Activated CD8-positive, alpha-beta memory T cell treated with anti-CD3 and anti-CD28 coated beads, Interleukin-2, amount 50 U/mL, for 24 hours (primary cell): ENCODE results near the gene SCAMP2.

Experiments used
- DNase-seq: peaks from one replicate; pipeline ENCODE4 v3.0.0-alpha.2; 2020; ENCODE audit errors: extremely low read depth

SCAMP2 gene

DNA sequence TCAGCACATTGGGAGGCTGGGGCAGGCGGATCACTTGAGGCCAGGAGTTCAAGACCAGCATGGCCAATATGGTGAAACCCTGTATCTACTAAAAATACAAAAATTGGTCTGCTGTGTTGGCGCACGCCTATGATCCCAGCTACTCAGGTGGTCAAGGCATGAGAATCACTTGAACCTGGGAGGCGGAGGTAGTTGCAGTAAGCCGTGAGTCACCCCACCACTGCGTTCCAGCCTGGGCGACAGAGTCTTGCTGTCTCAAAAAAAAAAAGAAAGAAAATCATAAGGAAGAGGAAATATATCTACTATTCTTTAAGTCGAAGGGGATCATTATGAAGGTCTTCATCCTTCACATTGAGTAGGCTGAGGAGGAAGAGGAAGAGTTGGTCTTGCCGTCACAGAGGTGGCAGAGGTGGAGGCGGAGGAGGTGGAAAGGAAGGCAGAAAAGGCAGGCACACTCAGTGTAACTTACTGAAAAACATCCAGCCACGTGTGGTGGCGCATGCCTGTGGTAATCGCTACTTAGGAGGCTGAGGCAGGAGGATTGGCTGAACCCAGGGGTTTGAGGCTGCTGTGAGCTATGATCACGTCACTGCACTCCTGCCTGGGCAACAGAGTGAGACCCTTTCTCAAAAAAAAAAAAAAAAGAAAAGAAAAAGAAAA, 77.1 kb downstream of the SCAMP2 start:
- DNase-seq, result no peak

DNA sequence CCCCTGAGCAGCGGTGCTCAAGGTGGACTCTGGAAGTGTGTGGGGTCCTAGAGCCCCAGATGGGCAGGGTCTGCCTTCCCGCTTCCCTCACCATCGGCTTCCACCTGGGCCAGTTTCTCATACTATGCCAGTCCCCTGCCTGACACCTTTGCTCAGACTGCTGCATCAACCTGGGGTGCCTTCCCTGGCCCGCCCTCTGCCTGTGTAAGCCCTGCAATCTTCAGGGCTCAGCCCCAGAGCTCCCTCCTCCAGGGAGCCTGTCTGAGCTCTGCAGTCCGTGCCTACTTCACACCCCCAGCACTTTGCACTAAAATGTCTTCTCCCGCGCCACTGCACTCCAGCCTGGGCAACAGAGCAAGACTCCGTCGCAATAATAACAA, 78.2 kb downstream of the SCAMP2 start:
- DNase-seq, result no peak

DNA sequence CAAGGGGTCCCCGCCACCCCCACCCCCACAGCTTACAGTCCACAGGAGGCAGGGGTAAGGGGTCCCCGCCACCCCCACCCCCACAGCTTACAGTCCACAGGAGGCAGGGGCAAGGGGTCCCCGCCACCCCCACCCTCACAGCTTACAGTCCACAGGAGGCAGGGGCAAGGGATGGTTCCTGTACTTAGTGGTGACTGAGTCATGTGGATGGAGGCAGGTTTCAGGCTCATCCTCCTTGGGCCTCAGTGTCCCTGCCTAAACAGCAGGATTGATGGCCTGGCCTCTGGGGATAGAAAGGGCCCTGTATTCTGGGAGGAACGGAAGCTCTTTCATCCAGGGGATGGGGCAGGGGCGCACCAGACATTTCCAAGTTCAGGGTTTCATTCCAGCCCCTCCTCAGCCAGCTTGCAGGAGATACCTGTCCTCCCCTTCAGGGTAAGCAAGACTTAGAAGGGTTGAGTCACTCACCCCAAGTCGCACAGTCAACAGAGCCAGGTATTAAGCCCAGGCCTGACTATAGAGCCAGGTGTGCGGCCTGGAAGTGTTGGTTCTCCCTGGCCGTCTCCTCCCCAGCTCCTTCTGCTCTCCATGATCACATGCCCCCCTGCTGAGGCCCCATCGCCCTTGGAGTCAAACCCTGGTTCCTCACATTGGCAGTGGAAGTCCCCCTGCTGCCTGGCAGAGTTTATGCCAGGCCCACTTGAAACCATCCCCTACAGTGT, 78.8 kb downstream of the SCAMP2 start:
- DNase-seq, result no peak
